GM19438 (cell line): ENCODE data around the gene RIPPLY1.

Source experiments
- ATAC-seq: cut with Tn5 transposase; IDR thresholded peaks from one replicate; pipeline ENCODE4 v1.9.1; 2021; ENCODE audit warnings: low read depth; ENCODE audit not compliant: unreplicated experiment

RIPPLY1 gene, protein sequence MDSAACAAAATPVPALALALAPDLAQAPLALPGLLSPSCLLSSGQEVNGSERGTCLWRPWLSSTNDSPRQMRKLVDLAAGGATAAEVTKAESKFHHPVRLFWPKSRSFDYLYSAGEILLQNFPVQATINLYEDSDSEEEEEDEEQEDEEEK

DNA sequence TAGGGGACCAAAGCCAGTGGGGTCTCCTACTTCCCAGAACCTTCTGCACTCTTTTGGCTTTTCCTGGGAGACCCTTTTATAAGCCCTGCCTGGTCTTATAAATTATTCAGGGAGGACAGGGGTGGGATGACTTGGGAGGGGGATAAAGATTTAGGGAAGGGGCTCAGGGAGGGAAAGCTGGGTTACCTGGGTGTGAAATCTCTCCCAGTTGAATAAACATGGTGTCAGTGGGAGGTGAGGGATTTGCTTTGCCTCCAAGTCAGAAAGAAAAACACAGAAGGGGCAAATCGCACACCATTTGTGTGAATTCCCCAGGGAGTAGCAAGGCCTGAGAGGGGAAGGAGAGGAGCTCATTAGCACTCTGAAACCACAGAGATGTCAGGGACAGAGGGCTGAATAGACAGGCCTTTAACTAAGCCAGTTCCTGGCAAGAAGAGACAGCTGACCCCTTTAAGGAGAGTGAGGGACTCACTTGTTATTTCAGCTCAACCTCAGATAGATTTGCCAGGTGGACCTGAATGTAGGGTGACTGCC, at the start of gene RIPPLY1:
RIPPLY1 (minus strand) TSS at position 51 of the 534 bp plus-strand sequence. CDS start 54 bp downstream, outside the sequence.
- ATAC-seq = no peak

DNA sequence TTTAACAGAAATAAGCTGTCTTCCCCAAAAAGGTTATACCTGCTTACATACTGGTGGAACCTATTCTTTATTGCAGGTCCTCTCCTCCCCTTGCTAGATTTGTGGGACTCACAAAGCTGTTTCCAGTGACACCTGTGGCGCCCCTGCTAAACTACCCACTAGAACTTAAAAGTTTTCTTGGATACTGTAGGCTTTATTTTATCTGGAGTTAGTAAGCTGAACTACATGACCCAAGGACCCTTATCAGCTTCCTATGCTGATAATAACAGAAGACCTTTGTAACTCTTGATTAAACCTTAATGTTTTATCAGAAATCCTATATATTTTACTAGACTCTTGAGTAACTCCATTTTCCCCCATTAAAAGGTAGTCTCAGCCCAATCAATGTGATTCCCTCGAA, 49.4 kb upstream of the RIPPLY1 start:
- no peak for ATAC-seq

DNA sequence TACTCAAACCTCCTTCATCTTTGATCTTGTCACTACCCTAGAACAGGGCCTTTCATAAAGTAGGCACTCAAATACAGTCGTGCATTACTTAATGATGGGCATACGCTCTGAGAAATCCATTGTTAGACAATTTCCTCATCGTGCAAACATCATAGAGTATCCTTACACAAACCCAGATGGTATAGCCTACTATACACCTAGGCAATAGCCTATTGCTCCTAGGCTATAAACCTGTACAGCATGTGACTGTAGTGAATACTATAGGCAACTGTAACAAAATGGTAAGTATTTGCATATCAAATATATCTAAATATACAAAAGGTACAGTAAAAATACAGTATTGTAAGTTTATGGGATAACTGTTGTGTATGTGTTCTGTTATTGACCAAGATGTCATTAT, 48.9 kb upstream of the RIPPLY1 start:
- no peak for ATAC-seq

DNA sequence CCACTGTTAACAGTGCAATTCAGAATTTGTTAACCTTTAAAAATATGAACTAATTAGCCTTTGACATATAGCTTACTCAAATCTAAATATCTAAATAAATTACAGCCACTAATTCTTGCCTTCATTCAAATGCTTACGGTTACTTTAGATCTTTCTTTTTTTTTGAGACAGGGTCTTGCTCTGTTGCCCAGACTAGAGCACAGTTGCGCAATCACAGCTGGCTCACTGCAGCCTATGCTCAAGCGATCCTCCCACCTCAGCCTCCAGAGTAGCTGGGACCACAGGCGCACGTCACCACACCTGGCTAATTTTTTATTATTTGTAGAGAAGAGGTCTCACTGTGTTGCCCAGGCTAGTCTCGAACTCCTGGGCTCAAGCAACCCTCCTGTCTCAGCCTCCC, 48.1 kb upstream of the RIPPLY1 start:
- no peak for ATAC-seq

DNA sequence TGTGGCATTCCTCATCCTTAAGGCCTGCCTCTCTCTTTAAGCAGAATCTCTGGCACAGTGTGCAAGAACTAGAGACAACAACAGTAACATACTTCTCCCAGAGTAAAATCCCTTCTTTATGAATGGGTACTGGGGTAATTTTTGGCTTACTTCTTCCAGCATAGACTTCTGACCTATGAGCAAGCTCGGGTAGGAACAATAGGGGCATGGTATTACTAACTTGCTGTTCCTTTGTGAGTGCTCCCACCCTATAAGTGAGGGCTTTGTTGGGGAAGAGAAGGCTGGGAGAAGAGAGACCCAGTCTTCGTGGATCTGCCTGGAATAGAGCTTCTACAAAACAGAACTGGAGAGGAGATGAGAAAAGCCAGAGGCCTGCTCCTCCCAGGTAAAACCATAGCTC, 47.2 kb upstream of the RIPPLY1 start:
- ATAC-seq = no peak

DNA sequence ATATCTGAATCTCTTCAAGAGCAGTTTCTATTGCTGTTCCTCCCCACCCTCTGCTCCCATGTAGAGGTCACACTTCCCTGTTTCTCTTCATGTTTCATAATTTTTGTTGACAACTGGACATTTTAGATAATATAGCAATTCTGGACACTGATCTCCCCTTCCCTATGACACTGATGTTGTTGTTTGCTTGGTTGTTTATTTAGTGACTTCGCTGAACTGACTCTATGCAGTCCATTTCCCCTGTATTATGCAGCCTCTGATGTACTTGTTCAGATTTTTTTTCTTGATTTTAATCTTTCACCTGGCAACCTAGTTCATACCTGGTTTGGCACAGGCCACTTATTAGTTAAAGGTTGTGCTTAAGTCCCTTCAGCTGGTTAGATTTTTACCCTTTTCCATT, 46.2 kb upstream of the RIPPLY1 start:
- no peak for ATAC-seq

DNA sequence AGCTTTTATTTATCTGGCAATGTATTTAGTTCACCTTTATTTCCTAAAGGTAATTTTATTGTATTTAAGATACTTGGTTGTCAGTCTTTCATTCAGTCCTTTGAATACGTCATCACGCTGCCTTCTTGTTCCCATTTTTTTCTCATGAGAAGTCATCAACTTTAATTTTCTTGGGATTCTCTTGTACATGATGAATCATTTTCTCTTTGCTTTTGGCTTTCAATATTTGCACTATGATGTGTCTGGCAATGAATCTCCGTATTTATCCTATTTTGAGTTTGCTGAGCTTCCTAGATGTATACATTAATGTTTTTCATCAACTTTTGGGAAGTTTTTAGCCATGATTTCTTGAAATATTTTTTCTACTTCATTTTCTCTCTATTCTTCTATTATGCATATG, 45.5 kb upstream of the RIPPLY1 start:
- ATAC-seq = no peak

DNA sequence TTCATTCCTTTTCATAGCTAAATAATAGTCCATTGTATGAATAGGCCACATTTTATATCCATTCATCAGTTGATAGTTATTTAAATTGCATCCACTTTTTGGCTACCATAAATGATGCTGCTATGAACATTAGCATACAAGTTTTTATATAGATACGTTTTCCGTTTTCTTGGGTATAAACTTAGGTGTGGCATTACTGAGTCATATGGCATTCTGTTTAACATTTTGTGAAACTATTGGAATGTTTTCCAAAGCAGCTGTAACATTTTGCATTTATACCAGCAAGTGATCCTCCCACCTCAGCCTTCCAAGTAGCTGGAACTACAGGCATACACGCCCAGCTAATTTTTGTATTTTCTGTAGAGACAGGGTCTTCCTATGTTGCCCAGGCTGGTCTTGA, 43.3 kb upstream of the RIPPLY1 start:
- ATAC-seq = no peak

DNA sequence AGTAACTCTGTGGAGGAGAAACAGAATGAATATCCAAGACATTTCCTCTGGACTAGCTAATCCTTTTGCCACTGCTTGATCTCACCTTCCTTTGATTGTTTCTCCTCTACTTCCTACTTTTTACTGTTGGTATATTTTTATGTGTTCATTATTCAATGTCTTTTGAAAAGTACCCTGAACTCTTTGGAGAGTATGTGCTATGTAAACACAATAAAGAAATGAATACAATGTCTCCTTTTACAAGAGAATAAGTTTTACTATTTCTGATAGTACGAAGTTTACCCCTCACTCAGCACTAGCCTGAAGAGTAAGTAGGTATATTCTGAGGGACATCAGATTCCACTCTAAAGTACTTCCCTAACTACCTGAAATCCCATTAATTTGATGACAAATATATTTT, 36.9 kb upstream of the RIPPLY1 start:
- no peak for ATAC-seq

DNA sequence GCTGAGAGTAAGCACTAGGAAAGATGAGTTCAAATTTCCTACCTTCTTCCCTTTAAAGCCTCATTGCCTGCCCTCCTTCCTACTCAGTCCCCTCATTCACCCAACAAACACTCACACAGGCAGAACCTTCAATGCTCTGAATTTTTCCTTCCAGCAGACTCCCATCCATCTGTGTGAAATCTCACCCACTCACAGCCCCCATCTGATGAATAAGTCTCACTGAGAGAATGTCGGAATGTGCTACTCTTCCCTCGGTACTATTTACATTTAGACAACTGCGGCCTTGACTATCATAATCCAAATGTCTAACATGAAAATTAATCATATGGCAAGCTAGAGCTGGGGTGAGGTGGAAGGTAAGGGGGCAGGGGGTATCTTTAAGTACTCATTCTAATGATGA, 36.4 kb upstream of the RIPPLY1 start:
- ATAC-seq = no peak

DNA sequence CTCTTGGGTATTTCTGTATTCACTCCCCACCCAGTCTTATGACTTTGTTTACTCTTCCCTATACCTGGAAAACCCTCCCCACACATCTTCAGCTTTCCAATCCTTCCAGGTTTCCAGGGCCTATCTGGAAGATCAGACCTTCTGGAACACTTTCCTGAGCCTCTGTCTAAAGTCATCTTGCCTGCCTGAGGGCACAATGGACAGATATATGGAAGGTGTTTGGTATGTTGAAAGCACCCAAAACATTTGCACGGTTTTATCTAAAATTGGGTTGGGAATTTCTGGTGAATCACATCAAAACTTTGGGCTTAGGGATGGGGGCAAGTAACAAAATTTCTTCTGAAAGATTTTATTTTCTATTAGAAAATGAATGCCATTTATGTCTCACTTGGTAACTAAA, 33.1 kb upstream of the RIPPLY1 start:
- no peak for ATAC-seq

DNA sequence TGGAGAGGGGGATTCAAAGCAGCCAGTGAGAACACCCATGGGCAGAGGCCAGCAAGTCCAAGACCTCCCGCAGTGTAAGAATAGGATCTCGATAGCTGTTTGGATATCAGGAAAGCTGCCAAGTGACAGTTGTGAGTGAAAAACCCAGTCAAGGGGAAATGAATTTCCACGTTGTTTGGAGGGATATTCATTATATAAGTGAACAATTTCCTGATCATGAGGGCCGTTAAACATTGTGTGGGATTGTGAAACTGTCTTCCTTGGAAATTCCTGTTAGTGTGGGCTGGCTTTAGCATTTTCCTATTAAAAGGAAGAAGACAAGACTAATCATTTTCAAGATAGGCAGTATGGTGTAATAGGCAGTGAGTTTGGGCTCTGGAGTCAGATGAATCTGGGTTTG, 32.0 kb upstream of the RIPPLY1 start:
- no peak for ATAC-seq

DNA sequence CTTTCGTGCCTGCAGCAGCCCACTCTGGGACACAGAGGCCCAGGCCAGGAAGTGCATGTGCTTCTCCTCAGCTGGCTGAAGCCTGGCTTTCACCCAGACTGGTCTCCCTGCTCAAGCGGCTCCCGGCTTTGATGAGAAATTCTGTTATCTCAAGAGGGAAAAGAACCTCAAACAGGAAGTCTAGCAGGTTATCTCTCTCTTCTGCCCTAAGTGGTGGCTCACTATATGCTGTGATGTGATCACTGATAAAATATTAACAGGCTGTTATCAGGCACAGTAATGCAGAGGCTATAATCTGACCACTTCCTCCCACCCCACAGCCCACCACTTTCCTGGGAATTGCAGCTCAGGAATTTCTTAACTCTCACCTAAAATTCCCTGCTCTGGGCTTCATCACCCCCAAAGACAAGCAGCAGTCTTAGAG, 30.4 kb upstream of the RIPPLY1 start:
- no peak for ATAC-seq

DNA sequence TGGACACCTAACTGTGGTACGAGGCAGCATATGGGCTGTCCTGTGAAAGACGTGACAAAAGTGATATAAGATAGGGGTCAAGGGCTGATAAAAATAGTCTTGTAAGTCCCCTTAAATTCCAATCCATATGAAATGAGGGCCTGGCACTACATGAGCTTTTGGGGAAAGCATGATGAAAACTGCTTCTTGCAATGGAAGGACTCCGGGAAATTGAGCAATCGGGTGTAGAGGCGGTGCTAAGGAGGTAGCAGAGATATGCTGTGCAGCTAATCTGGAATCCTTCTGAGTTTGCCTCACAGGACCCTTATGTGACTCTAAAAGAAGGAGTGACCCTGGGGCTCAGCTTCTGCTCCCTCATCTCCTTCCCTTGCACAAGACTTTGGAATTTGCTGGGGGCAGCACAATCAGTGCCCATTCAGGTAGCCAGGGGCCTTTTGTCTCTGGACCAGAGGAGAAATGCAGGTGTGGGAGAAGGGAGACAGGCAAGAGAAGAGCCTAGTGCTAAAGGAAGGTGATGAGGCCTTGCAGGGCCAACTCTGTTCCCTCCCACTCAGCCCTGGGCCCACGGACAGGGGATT, 29.9 kb upstream of the RIPPLY1 start:
- no peak for ATAC-seq

DNA sequence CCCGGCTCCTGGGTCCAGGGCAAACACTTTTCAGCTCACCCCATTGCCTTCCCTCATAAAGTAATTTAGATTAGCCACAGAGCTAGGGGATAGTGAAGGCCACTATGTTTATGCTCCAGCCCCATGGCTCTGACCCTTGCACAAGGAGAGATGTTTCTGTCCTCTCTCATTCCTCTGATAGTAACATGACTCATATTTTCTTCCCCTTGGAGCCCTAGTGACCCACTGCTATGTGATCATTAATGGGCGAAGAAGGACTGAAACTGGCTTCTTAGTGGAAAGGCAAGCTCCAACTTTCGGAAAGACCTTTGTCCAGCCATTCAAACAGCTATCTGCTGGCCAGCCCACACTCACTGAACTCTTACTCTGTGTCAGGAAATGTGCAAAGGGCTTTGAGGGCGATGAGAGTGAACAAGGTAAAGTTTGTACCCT, 29.4 kb upstream of the RIPPLY1 start:
- ATAC-seq = no peak

DNA sequence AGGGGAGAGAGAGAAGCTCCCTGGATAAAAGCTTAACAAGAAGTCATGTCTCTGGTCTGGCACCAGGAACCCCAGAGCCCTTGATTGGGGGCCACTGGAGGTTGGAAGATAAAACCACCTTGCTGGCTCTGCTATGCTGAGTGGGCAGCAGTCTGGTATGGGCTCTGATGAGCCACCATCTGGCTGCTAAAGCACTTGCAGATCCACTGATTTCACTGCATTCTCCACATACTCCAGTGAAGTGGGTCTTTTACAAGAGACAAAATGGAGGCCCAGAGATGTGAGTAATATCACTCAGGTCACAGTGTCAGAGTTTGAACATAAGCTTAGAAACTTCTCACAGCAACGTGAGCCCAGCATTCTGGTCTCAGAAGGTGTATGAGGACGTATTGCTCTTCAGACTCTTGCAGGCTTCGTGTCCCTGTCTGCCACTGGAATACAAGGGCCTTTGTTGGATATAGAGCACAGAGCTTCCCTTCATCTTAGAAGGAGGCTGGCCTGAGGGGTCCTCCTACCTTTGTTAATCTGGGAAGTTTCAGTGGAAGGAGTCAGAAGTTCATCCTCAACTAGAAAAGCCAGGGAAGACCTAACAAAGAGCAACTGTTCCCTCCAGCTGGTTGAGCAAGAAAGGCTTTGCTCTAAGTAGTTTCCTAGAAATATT, 28.8 kb upstream of the RIPPLY1 start:
- ATAC-seq = no peak

DNA sequence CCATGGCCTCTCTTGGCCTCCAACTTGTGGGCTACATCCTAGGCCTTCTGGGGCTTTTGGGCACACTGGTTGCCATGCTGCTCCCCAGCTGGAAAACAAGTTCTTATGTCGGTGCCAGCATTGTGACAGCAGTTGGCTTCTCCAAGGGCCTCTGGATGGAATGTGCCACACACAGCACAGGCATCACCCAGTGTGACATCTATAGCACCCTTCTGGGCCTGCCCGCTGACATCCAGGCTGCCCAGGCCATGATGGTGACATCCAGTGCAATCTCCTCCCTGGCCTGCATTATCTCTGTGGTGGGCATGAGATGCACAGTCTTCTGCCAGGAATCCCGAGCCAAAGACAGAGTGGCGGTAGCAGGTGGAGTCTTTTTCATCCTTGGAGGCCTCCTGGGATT, 25.1 kb upstream of the RIPPLY1 start:
- no peak for ATAC-seq

DNA sequence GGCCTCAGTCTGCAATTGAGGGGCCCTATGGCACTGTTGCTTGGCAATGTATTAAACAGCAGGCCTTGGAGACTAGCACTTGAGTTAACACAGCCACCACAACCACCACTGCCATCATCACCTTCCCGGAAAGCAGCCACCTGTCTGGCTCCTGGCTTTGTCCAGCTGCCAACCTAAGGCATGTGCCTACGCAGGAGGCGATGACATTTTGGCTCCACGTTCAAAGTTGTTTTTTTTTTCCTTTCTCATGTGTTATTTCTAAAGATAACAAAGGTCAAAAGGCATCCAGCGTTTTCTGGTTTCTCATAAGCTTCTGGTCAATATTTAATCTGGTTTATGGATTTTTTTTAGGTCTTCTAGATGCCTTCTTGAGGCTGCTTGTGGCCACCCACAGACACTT, 24.6 kb upstream of the RIPPLY1 start:
- no peak for ATAC-seq

DNA sequence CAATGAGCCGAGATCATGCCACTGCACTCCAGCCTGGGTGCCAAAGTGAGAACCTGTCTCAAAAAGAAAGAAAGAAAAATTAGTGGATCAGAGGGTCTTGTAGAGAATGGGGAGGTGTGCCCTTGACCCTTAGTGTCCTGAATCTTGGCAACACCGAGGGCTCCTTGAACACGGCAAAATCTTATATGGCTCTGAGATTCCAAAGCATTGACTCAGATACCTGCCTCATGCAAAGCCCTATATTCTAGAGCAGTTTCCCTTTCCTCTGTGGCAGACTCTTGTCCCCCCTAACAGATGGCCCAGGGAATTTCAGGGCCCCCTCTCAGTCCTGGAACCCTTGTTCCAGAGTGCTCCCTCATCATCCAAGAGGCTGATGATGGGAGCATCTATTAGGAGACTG, 23.9 kb upstream of the RIPPLY1 start:
- no peak for ATAC-seq

DNA sequence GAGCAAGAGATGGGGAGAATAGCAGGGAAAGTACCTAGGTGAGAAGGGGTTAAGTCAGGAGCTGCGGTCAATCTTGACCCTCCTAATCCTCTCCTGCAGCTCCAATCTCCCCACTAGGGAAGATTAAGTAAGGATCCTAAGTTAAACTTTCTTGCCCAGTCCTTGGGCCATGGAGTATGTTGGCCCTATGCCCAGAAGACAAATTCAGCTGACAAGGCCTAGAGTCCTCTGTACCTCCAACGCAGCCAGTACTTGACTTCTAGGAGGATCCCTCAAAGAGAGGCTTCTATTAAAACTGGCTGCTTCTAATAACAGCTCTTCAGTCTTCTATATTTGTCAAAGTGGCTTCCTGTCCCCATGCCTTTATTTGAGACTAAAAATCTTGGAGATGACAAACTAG, 18.5 kb upstream of the RIPPLY1 start:
- no peak for ATAC-seq

DNA sequence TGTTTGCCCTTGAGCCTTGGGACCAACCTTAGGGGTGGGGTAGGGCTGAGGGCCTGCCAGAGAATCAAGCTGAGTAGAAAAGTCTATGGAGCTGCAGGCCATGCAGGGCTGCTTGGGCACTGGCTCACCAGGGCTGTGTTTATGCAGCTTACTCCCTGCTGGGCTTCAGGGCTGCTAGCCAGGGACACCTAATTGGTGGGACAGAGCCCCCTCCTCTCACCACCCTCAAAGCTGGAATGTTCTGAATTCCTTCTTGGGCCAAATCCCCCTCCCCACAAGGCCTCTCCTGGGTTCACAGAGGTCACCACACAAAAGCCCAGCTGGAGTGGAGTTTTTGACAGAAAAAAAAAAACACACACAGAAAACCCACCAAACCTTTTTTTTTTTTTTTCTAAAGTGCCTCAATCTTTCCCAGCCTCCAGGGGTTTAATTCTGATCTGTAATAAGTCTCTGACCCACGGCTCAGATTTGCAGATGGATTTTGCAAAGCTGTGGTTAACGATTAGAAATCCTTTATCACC, 16.9 kb upstream of the RIPPLY1 start, which contains the start of gene CLDN2:
CLDN2 (plus strand) TSS at position 471 of the 521 bp plus-strand sequence. CDS start 7,827 bp downstream, outside the sequence.
- no peak for ATAC-seq
